Measurements from ENCODE around the gene PSMF1.

PSMF1 gene

DNA sequence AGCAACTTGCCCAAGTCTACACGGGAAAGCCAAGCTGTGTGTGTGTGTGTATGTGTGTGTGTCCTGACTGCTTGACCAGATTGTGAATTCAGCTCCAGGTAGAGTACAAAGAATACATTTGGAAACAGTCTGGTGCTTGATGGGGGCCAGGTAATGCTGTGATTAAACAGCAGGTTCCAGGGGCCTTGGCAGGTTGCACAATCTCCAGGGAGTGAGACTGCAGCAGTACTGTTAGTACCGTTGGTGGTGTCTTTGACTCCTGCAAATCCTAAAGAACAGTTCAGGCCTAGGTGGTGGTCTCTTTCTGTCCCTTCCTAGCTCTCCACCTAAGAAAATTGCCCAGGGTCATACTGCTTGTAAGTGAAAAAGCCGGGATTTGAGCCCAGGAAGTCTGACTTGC, 11.2 kb upstream of the PSMF1 start:
- H3K9me3 Mint-ChIP-seq, result peaks cover 7% of the 10 kb centered on the region
- peaks cover 4% of the 10 kb centered on the region for H3K4me1 Mint-ChIP-seq (ENCODE audit: low read depth)
- H3K27me3 Mint-ChIP-seq, result no peaks in the 10 kb centered on the region
- H3K27ac Mint-ChIP-seq, result no peak overlapping the region
- no peak overlapping the region for H3K4me3 Mint-ChIP-seq
- peaks cover 8% of the 10 kb centered on the region for H3K36me3 Mint-ChIP-seq (ENCODE audit: low read depth)

GRCh38 chr20:1108437-1108920, 9.9 kb upstream of the PSMF1 start:
- Mint-ChIP-seq H3K4me1 (ENCODE audit: low read depth) (peaks cover 4% of the 10 kb centered on the region), H3K36me3 (ENCODE audit: low read depth) (no peaks in the 10 kb centered on the region), H3K27ac (no peak overlapping the region), H3K27me3 (no peaks in the 10 kb centered on the region), H3K9me3 (no peaks in the 10 kb centered on the region), H3K4me3 (no peak overlapping the region)

GRCh38 chr20:1112908-1113307, 5.5 kb upstream of the PSMF1 start:
- no peaks in the 10 kb centered on the region for H3K27me3 Mint-ChIP-seq
- no peaks in the 10 kb centered on the region for H3K9me3 Mint-ChIP-seq
- no peak overlapping the region for H3K27ac Mint-ChIP-seq
- H3K4me3 Mint-ChIP-seq, result no peak overlapping the region
- peaks cover 17% of the 10 kb centered on the region for H3K4me1 Mint-ChIP-seq (ENCODE audit: low read depth)
- H3K36me3 Mint-ChIP-seq (ENCODE audit: low read depth), result no peaks in the 10 kb centered on the region

GRCh38 chr20:1118004-1118335, 432 bp upstream of the PSMF1 start:
- Mint-ChIP-seq H3K4me1 (ENCODE audit: low read depth) (peaks cover 56% of the 10 kb centered on the region), H3K36me3 (ENCODE audit: low read depth) (peaks cover 28% of the 10 kb centered on the region), H3K9me3 (no peaks in the 10 kb centered on the region), H3K4me3 (peak overlapping the region; percentile 89), H3K27me3 (no peaks in the 10 kb centered on the region), H3K27ac (peak overlapping the region; percentile 80)

- H3K4me3 Mint-ChIP-seq, result peak overlapping the region; percentile 89
- peaks cover 67% of the 10 kb centered on the region for H3K4me1 Mint-ChIP-seq (ENCODE audit: low read depth)
- peak overlapping the region; percentile 80 for H3K27ac Mint-ChIP-seq
Observed at GRCh38 chr20:1119128-1119505, 715 bp downstream of the PSMF1 start.

DNA sequence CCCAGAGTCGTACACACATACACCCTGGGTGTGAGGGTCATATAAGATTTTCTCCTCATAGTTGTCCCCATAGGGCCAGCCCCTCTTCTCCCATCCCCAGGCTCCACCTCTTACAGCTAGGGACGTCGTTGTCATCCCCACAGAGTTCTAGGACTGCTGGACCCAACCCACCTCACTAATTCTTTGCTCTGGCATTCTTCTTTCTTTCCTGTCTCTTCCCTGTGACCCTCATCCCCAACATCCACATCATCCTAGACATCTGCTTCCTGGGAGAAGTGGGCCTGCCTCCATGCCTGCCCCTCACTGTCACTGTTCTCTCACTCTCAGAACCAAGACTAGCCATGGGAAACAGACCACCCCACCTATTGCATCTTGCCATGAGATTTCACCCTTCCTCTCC, 1.1 kb downstream of the PSMF1 start:
- H3K4me3 Mint-ChIP-seq, result peak overlapping the region; percentile 89
- peaks cover 69% of the 10 kb centered on the region for H3K4me1 Mint-ChIP-seq (ENCODE audit: low read depth)
- no peaks in the 10 kb centered on the region for H3K9me3 Mint-ChIP-seq
- no peaks in the 10 kb centered on the region for H3K27me3 Mint-ChIP-seq
- H3K27ac Mint-ChIP-seq, result peak overlapping the region; percentile 80
- peaks cover 39% of the 10 kb centered on the region for H3K36me3 Mint-ChIP-seq (ENCODE audit: low read depth)

More at GRCh38 chr20:1119128-1119505, 715 bp downstream of the PSMF1 start:
- Mint-ChIP-seq H3K36me3 (ENCODE audit: low read depth) (peaks cover 39% of the 10 kb centered on the region), H3K9me3 (no peaks in the 10 kb centered on the region), H3K27me3 (no peaks in the 10 kb centered on the region)

DNA sequence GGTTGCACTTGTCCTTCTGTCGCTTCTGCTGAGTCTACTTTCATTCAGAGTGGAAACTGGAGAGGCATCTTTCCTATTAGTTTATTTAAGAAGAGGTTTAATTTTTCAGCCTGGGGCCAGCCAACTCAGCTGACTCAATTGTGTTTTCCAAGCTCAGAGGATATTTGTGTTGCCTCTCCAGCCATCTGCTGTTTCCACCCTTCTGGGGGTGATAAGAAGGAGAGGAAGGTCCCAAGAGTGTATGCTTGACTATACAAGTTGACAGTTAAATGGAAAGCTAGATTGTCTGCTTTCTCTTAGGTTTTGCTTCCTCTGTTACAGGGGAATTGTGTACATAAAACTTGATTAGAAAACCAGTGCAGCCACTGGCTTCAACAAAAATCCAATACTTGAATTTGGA, 3.0 kb downstream of the PSMF1 start:
- peaks cover 51% of the 10 kb centered on the region for H3K36me3 Mint-ChIP-seq (ENCODE audit: low read depth)

GRCh38 chr20:1122388-1123315, 4.2 kb downstream of the PSMF1 start:
- Mint-ChIP-seq H3K4me3 (peak overlapping the region; percentile 60), H3K36me3 (ENCODE audit: low read depth) (peaks cover 61% of the 10 kb centered on the region), H3K9me3 (no peaks in the 10 kb centered on the region), H3K27me3 (no peaks in the 10 kb centered on the region), H3K27ac (no peak overlapping the region), H3K4me1 (ENCODE audit: low read depth) (peaks cover 60% of the 10 kb centered on the region)

More for the DNA sequence above, 3.0 kb downstream of the PSMF1 start:
- H3K9me3 Mint-ChIP-seq, result no peaks in the 10 kb centered on the region
- no peaks in the 10 kb centered on the region for H3K27me3 Mint-ChIP-seq
- H3K4me3 Mint-ChIP-seq, result peak overlapping the region; percentile 89
- H3K4me1 Mint-ChIP-seq (ENCODE audit: low read depth), result peaks cover 70% of the 10 kb centered on the region
- H3K27ac Mint-ChIP-seq, result peak overlapping the region; percentile 38

- Mint-ChIP-seq H3K27ac (no peak overlapping the region), H3K27me3 (no peaks in the 10 kb centered on the region), H3K36me3 (ENCODE audit: low read depth) (peaks cover 67% of the 10 kb centered on the region), H3K4me1 (ENCODE audit: low read depth) (peaks cover 54% of the 10 kb centered on the region), H3K4me3 (no peak overlapping the region), H3K9me3 (no peaks in the 10 kb centered on the region)
Observed at GRCh38 chr20:1123666-1124065, 5.3 kb downstream of the PSMF1 start.

DNA sequence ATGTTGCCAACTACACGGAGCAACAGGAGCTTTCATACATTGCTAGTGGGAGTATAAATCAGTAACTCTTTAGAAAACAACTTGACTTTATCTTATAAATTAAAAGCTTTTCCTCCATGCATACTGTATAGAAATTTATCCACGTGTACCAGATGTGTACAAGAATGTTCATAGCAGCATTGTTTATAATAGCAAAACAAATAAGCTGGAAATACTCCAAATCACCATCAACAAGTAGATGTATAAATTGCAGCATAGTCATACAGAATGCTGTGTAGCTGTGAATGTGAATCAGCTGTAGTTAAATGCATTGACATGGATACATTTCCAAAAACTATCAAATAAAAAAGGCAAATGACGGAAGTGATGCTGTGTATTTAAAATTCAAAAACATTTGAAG, 6.0 kb downstream of the PSMF1 start:
- Mint-ChIP-seq H3K36me3 (ENCODE audit: low read depth) (peaks cover 71% of the 10 kb centered on the region), H3K9me3 (no peaks in the 10 kb centered on the region), H3K4me3 (no peak overlapping the region), H3K27me3 (no peaks in the 10 kb centered on the region), H3K4me1 (ENCODE audit: low read depth) (peaks cover 49% of the 10 kb centered on the region), H3K27ac (no peak overlapping the region)

GRCh38 chr20:1125277-1125676, 6.9 kb downstream of the PSMF1 start:
- H3K4me1 Mint-ChIP-seq (ENCODE audit: low read depth), result peaks cover 40% of the 10 kb centered on the region
- H3K27ac Mint-ChIP-seq, result no peak overlapping the region
- peaks cover 71% of the 10 kb centered on the region for H3K36me3 Mint-ChIP-seq (ENCODE audit: low read depth)
- H3K9me3 Mint-ChIP-seq, result no peaks in the 10 kb centered on the region
- no peaks in the 10 kb centered on the region for H3K27me3 Mint-ChIP-seq
- H3K4me3 Mint-ChIP-seq, result no peak overlapping the region

DNA sequence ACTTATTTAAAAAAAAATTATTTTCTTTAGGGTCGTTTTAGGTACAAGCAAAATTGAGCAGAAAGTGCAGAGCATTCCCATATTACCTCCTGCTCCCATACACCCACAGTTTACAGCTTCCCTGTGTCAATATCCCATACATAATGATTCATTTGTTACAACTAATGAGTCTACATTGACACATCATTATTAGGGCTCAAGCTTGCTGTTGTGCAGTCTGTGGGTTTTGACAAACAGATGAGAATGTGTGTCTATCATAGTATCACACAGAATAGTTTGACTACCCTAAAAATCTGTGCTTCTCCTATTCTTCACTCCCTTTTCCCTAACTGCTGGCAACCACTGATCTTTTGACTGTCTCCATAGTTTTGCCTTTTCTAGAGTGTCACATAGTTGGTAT, 9.4 kb downstream of the PSMF1 start:
- H3K27me3 Mint-ChIP-seq, result no peaks in the 10 kb centered on the region
- no peaks in the 10 kb centered on the region for H3K9me3 Mint-ChIP-seq
- H3K4me1 Mint-ChIP-seq (ENCODE audit: low read depth), result peaks cover 30% of the 10 kb centered on the region
- H3K36me3 Mint-ChIP-seq (ENCODE audit: low read depth), result peaks cover 79% of the 10 kb centered on the region
- no peak overlapping the region for H3K27ac Mint-ChIP-seq
- H3K4me3 Mint-ChIP-seq, result no peak overlapping the region

DNA sequence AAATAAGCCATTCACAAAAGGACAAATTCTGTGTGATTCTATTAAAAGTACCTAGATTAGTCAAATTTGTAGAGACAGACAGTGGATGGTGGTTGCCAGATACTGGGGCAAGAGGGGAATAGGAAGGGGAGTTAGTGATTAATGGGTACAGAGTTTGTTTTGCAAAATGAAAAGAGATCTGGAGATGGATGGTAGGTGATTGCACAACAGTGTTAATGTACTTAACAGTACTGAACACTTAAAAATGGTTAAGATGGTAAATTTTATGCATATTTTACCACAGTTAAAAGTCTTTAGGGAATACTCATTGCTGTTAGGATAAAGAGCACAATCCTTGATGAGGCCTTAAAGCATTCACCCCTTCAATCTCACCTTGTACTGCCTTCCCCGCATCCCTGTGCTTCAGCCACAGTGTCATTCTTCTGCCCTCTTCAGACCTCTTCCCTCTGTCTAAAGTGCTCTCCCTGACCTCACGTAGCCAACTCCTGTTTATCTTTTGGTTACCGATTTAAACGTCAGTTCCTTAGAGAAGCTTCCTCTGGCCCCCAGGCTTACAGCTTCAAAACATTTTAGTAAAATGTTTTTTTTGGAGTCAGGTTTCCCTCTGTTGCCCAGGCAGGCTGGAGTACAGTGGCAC, 11.8 kb downstream of the PSMF1 start:
- Mint-ChIP-seq H3K27me3 (no peaks in the 10 kb centered on the region), H3K4me3 (no peak overlapping the region), H3K4me1 (ENCODE audit: low read depth) (peaks cover 24% of the 10 kb centered on the region), H3K27ac (no peak overlapping the region), H3K9me3 (no peaks in the 10 kb centered on the region), H3K36me3 (ENCODE audit: low read depth) (peaks cover 85% of the 10 kb centered on the region)

GRCh38 chr20:1130847-1131246, 12.4 kb downstream of the PSMF1 start:
- no peaks in the 10 kb centered on the region for H3K27me3 Mint-ChIP-seq
- no peak overlapping the region for H3K4me3 Mint-ChIP-seq
- no peak overlapping the region for H3K27ac Mint-ChIP-seq
- H3K9me3 Mint-ChIP-seq, result no peaks in the 10 kb centered on the region
- H3K36me3 Mint-ChIP-seq (ENCODE audit: low read depth), result peaks cover 86% of the 10 kb centered on the region
- H3K4me1 Mint-ChIP-seq (ENCODE audit: low read depth), result peaks cover 30% of the 10 kb centered on the region

GRCh38 chr20:1131354-1131753, 13.0 kb downstream of the PSMF1 start:
- Mint-ChIP-seq H3K9me3 (no peaks in the 10 kb centered on the region), H3K4me1 (ENCODE audit: low read depth) (peaks cover 30% of the 10 kb centered on the region), H3K27ac (no peak overlapping the region), H3K27me3 (no peaks in the 10 kb centered on the region), H3K36me3 (ENCODE audit: low read depth) (peaks cover 86% of the 10 kb centered on the region), H3K4me3 (no peak overlapping the region)
